ENCODE measurements around the gene LAMC1. TPM values are rescaled to one million over a fixed set of nuclear protein-coding genes. Genes with fewer than 3 reads are reported as not detected.

Gene LAMC1
- total and polyA plus RNA-seq, 10 of the 15 experiments (the other 5 are each of a cell fraction or from before 2014, with no cell fraction given), result 4.6 to 51.4 (median 25.6) TPM

GRCh38 chr1:183089025-183089639 is 65.9 kb downstream of the LAMC1 start:
- H3K36me3 ChIP-seq (ENCODE audit: control insufficient read depth in 2 of 2, insufficient read depth in 2 of 2, low read length in 1 of 2), result no peaks in the 10 kb centered on the region
- TF ChIP-seq RAD21 (IDR thresholded peaks at IDR 0.05; ENCODE audit: insufficient read depth, low read depth, low read length) (no peak), RAD51 (IDR thresholded peaks at IDR 0.05) (no peak), KLF5 (IDR thresholded peaks at IDR 0.05; ENCODE audit: partially characterized antibody) (no peak), MEF2B (IDR thresholded peaks at IDR 0.05; ENCODE audit: partially characterized antibody, poor library complexity, severe bottlenecking) (no peak), RUNX3 (IDR thresholded peaks at IDR 0.05; ENCODE audit: low read length) (no peak), ETV6 (conservative IDR thresholded peaks at IDR 0.05 in 1 of 2, IDR thresholded peaks at IDR 0.05 in 1 of 2; ENCODE audit: borderline replicate concordance in 1 of 2, low read depth in 1 of 2) (no peak), CREB1 (IDR thresholded peaks at IDR 0.05; ENCODE audit: low read depth) (no peak)
- BruUV-seq (replicated peaks), result no TSS peak
- H3K27me3 ChIP-seq (replicated peaks in 1 of 2; ENCODE audit: control insufficient read depth in 2 of 2, insufficient read depth in 2 of 2, low read length in 1 of 2), result no peaks in the 10 kb centered on the region
- intact Hi-C loops (cut with micrococcal nuclease; ENCODE audit: unreplicated experiment), result no loop called here
- ChIA-PET CTCF (interaction anchor here (0.9 to 1.8 kb wide), 5 partner anchors 10 to 126 kb away, joined by 3 to 5 read pairs (median 4); no protein-coding TSS in a partner anchor), POLR2A (interaction anchor here (0.6 to 1.1 kb wide), 2 partner anchors 36 to 152 kb away, joined by 3 read pairs; no protein-coding TSS in a partner anchor), SMC1A (ENCODE audit: uncharacterized antibody, unreplicated experiment) (interaction anchor here (1.1 to 2.8 kb wide), 6 partner anchors 9 to 136 kb away, joined by 3 to 20 read pairs (median 4); no protein-coding TSS in a partner anchor), RAD21 (ENCODE audit: unreplicated experiment) (no interaction called here)
- WGBS (ENCODE audit: insufficient coverage, insufficient replicate concordance, low lambda C conversion rate, missing lambda C conversion rate), result 72% methylated on average over 3 of the region's 3 CpGs
- no peak overlapping the region for H3K27ac ChIP-seq (ENCODE audit: control insufficient read depth, insufficient read depth)
- H3K9me3 ChIP-seq (replicated peaks; ENCODE audit: control insufficient read depth, insufficient read depth, low read length), result no peaks in the 10 kb centered on the region
- FAIRE-seq (no peak), ATAC-seq (no peak), DNase-seq (ENCODE audit: low read depth, low spot score) (no peak)
- no peaks in the 10 kb centered on the region; the same call in 1 of the 2 replicates for H3K79me2 ChIP-seq (ENCODE audit: control insufficient read depth, insufficient read depth, low read length)
- in situ Hi-C loops (cut with MboI), result no loop called here
- H4K20me1 ChIP-seq (ENCODE audit: control insufficient read depth, insufficient read depth), result no peaks in the 10 kb centered on the region
- H3K4me1 ChIP-seq (ENCODE audit: control insufficient read depth, insufficient read depth, low read length), result peaks cover 16% of the 10 kb centered on the region; the same call in 1 of the 2 replicates
- no peak overlapping the region for H2AFZ ChIP-seq (ENCODE audit: control insufficient read depth, low read depth, low read length)
- H3K9ac ChIP-seq (ENCODE audit: control insufficient read depth, insufficient read depth, low read length), result no peak overlapping the region
- no peak overlapping the region for H3K4me2 ChIP-seq (ENCODE audit: control insufficient read depth, insufficient read depth)
- no peak overlapping the region for H3K4me3 ChIP-seq
